ENCODE data around the gene MAD1L1.

DNA sequence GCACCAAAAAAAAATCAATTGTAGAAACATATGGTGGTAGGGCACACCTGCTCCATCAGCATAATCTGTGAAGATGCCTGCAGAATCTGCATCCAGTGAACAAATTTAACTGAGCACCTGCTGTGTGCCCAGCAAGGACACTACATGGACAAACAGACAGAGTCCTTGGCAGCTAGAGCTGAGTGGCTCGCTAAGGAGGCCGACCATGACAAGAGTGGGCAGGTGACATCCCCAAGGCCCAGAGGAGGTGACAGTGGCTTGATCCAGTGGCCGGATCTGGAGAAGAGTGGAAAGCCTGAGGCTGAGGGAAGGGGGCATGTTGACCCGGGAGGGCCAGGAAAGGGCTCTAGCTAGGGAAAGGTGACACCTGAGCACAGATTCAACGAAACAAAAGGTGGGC lies 68.1 kb downstream of the MAD1L1 start:
- TF ChIP-seq, protein P1, sequence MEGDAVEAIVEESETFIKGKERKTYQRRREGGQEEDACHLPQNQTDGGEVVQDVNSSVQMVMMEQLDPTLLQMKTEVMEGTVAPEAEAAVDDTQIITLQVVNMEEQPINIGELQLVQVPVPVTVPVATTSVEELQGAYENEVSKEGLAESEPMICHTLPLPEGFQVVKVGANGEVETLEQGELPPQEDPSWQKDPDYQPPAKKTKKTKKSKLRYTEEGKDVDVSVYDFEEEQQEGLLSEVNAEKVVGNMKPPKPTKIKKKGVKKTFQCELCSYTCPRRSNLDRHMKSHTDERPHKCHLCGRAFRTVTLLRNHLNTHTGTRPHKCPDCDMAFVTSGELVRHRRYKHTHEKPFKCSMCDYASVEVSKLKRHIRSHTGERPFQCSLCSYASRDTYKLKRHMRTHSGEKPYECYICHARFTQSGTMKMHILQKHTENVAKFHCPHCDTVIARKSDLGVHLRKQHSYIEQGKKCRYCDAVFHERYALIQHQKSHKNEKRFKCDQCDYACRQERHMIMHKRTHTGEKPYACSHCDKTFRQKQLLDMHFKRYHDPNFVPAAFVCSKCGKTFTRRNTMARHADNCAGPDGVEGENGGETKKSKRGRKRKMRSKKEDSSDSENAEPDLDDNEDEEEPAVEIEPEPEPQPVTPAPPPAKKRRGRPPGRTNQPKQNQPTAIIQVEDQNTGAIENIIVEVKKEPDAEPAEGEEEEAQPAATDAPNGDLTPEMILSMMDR (IDR thresholded peaks at IDR 0.05) = no peak
- TF ChIP-seq POLR2A (IDR thresholded peaks at IDR 0.05) = no peak
